ENCODE data around the gene CD47. TPM values are rescaled to one million over a fixed set of nuclear protein-coding genes. Genes with fewer than 3 reads are reported as not detected.
A peak's percentile ranks its signal among the peaks of the same experiment; 100 is the strongest.

CD47 gene
- total RNA-seq, 6 donors from 2014 or later = 79.6 to 352 (median 229) TPM

GRCh38 chr3:108017587-108017986, 73.2 kb downstream of the CD47 start:
- ATAC-seq (ENCODE audit: low FRiP score in 2 of 2) = no peak
- no peak for DNase-seq

DNA sequence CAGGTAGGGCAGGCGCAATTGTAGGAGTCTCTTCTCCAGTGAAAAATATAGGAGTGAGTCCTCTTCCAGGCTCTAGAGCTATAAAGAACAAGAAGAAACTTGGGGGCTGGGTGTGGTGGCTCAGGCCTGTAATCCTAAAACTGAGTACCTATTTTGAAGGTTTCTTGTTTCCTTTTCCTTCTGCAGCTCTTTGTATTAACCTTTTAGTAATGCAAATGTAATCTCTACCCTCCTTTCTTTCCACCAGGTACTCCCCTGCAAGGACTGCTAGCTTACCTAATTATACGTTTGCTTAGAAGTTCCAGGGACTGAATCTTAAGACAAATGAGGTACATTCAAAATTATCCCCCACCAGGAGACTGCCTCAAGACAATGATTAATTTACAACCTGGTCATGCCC, 75.9 kb downstream of the CD47 start:
- H3K9me3 ChIP-seq = no peaks in the 10 kb centered on the region
- H3K36me3 ChIP-seq = no peaks in the 10 kb centered on the region
- no peak overlapping the region for H3K27ac ChIP-seq
- no peak for TF ChIP-seq EP300 (IDR thresholded peaks at IDR 0.05)
- TF ChIP-seq CTCF (IDR thresholded peaks at IDR 0.05) = no peak
- no peak for TF ChIP-seq POLR2AphosphoS5 (IDR thresholded peaks at IDR 0.05)
- no peak for TF ChIP-seq POLR2A (IDR thresholded peaks at IDR 0.05)
- peaks cover 0 to 3% (median 0%) of the 10 kb centered on the region in 4 donors for H3K4me1 ChIP-seq
- DNase-seq = no peak
- ATAC-seq (ENCODE audit: low FRiP score in 2 of 2) = no peak
- H3K27me3 ChIP-seq = no peaks in the 10 kb centered on the region
- WGBS, 2 donors = 96 to 100% methylated on average over 2 of the region's 2 CpGs
- no peak overlapping the region for H3K4me3 ChIP-seq

More at GRCh38 chr3:108017587-108017986, 73.2 kb downstream of the CD47 start:
- Histone ChIP-seq H3K4me1 (peaks cover 0 to 10% (median 3%) of the 10 kb centered on the region in 4 donors), H3K36me3 (no peaks in the 10 kb centered on the region), H3K4me3 (no peak overlapping the region), H3K9me3 (no peaks in the 10 kb centered on the region), H3K27me3 (no peaks in the 10 kb centered on the region), H3K27ac (no peak overlapping the region)
- WGBS, 2 donors = 63 to 78% methylated on average over 4 of the region's 4 CpGs
- no peak for TF ChIP-seq CTCF (IDR thresholded peaks at IDR 0.05)
- peak in 1 of 4 donors; percentile 64 for TF ChIP-seq EP300 (IDR thresholded peaks at IDR 0.05)
- no peak for TF ChIP-seq POLR2AphosphoS5 (IDR thresholded peaks at IDR 0.05)
- no peak for TF ChIP-seq POLR2A (IDR thresholded peaks at IDR 0.05)

GRCh38 chr3:108013141-108014055, 77.4 kb downstream of the CD47 start:
- Histone ChIP-seq H3K36me3 (no peaks in the 10 kb centered on the region), H3K9me3 (no peaks in the 10 kb centered on the region), H3K27me3 (no peaks in the 10 kb centered on the region), H3K4me1 (peaks cover 0 to 3% (median 0%) of the 10 kb centered on the region in 4 donors), H3K27ac (no peak overlapping the region), H3K4me3 (no peak overlapping the region)
- WGBS, 2 donors = 73 to 76% methylated on average over 8 of the region's 8 CpGs
- TF ChIP-seq POLR2AphosphoS5 (IDR thresholded peaks at IDR 0.05) = no peak
- no peak for TF ChIP-seq POLR2A (IDR thresholded peaks at IDR 0.05)
- TF ChIP-seq CTCF (IDR thresholded peaks at IDR 0.05) = no peak
- no peak for TF ChIP-seq EP300 (IDR thresholded peaks at IDR 0.05)
- ATAC-seq (ENCODE audit: low FRiP score in 2 of 2) (no peak), DNase-seq (no peak)

GRCh38 chr3:108012304-108012703, 78.5 kb downstream of the CD47 start:
- ATAC-seq (ENCODE audit: low FRiP score in 2 of 2) = no peak
- H3K9me3 ChIP-seq = no peaks in the 10 kb centered on the region

More at GRCh38 chr3:108012304-108012703, 78.5 kb downstream of the CD47 start:
- Histone ChIP-seq H3K27ac (no peak overlapping the region), H3K36me3 (no peaks in the 10 kb centered on the region), H3K4me3 (no peak overlapping the region), H3K27me3 (no peaks in the 10 kb centered on the region), H3K4me1 (peaks cover 0 to 3% (median 0%) of the 10 kb centered on the region in 4 donors)
- WGBS, 2 donors = 89 to 92% methylated on average over 8 of the region's 8 CpGs
- no peak for TF ChIP-seq POLR2AphosphoS5 (IDR thresholded peaks at IDR 0.05)
- no peak for TF ChIP-seq POLR2A (IDR thresholded peaks at IDR 0.05)
- no peak for TF ChIP-seq CTCF (IDR thresholded peaks at IDR 0.05)
- no peak for TF ChIP-seq EP300 (IDR thresholded peaks at IDR 0.05)
- DNase-seq = no peak
